Endodermal cell (in vitro differentiated cells): ENCODE data around the gene NTSR1. TPM values are rescaled to one million over a fixed set of nuclear protein-coding genes. Genes with fewer than 3 reads are reported as not detected.

Experiments used
- DNase-seq: peaks from one replicate; pipeline ENCODE4 v3.0.0-alpha.2; 2017
- H3K27ac ChIP-seq: 2 replicates; pipeline ENCODE4 v1.5.1; 2013; ENCODE audit warnings: mild to moderate bottlenecking, low read depth, low read length, moderate library complexity
- H3K27me3 ChIP-seq: 2 replicates; pipeline ENCODE4 v1.6.1; 2013; ENCODE audit warnings: mild to moderate bottlenecking, low read length, moderate library complexity; ENCODE audit not compliant: insufficient read depth, control insufficient read depth, poor library complexity, severe bottlenecking
- H3K36me3 ChIP-seq: 2 replicates; pipeline ENCODE4 v1.7.0; 2013; ENCODE audit warnings: mild to moderate bottlenecking, low read length, moderate library complexity; ENCODE audit not compliant: control insufficient read depth, insufficient read depth
- H3K4me1 ChIP-seq: one replicate; pipeline ENCODE4 v1.7.0; 2013; ENCODE audit warnings: low read length; ENCODE audit not compliant: control insufficient read depth, insufficient read depth
- H3K4me3 ChIP-seq: 2 replicates; pipeline ENCODE4 v1.5.1; 2013; ENCODE audit warnings: mild to moderate bottlenecking, low read length, moderate library complexity
- H3K9ac ChIP-seq: 2 replicates; pipeline ENCODE4 v1.6.1; 2013; ENCODE audit warnings: mild to moderate bottlenecking, low read length, moderate library complexity; ENCODE audit not compliant: poor library complexity, severe bottlenecking; ENCODE audit errors: extremely low read depth
- H3K9me3 ChIP-seq: 2 replicates; pipeline ENCODE4 v1.6.1; 2013; ENCODE audit warnings: mild to moderate bottlenecking, low read length, moderate library complexity; ENCODE audit not compliant: control insufficient read depth
- H3K27ac Mint-ChIP-seq: 2 replicates; pipeline ENCODE4 v1.8.0; 2020; ENCODE audit warnings: mixed read lengths
- H3K27me3 Mint-ChIP-seq: 2 replicates; pipeline ENCODE4 v1.8.0; 2021; ENCODE audit warnings: mild to moderate bottlenecking, mixed read lengths; ENCODE audit not compliant: insufficient read depth
- H3K36me3 Mint-ChIP-seq: 2 replicates; pipeline ENCODE4 v1.8.0; 2020; ENCODE audit warnings: low read depth, mixed read lengths
- H3K4me1 Mint-ChIP-seq: 2 replicates; pipeline ENCODE4 v1.8.0; 2020; ENCODE audit warnings: mixed read lengths
- H3K4me3 Mint-ChIP-seq: 2 replicates; pipeline ENCODE4 v1.8.0; 2020; ENCODE audit warnings: mild to moderate bottlenecking, moderate library complexity, mixed read lengths
- H3K9me3 Mint-ChIP-seq: 2 replicates; pipeline ENCODE4 v1.8.0; 2020; ENCODE audit warnings: mild to moderate bottlenecking, mixed read lengths
- WGBS, 2 experiments: methylation state at CpG; one replicate each; pipeline versions ENCODE4 v1.1.5 to v1.1.7; 2013; ENCODE audit warnings: missing lambda C conversion rate in 2 of 2, mixed read lengths in 1 of 2; ENCODE audit not compliant: insufficient coverage in 1 of 2, insufficient read length in 1 of 2; 5-methylcytosine and 5-hydroxymethylcytosine counted together
- total RNA-seq, 2 donors: library from RNA; stranded (reverse); fragmentation: NEBNext Ultra II Directional in 1 of 2; extraction: Animal tissue kit (Norgen Biotek cat#: 25700) in 1 of 2; gene quantifications; 2 replicates in 1 of 2; 3 replicates in 1 of 2; pipeline ENCODE4 v1.2.1, GENCODE V29; 2021
- TF ChIP-seq, protein P1 (sequence below): fragments of 200-600 bp; sonication (generic); conservative IDR thresholded peaks from 2 replicates; pipeline ENCODE4 v1.5.0; 2021; ENCODE audit warnings: antibody characterized with exemption, mild to moderate bottlenecking

NTSR1 gene
- total RNA-seq, 2 donors from 2014 or later = 0.11 to 0.62 TPM

DNA sequence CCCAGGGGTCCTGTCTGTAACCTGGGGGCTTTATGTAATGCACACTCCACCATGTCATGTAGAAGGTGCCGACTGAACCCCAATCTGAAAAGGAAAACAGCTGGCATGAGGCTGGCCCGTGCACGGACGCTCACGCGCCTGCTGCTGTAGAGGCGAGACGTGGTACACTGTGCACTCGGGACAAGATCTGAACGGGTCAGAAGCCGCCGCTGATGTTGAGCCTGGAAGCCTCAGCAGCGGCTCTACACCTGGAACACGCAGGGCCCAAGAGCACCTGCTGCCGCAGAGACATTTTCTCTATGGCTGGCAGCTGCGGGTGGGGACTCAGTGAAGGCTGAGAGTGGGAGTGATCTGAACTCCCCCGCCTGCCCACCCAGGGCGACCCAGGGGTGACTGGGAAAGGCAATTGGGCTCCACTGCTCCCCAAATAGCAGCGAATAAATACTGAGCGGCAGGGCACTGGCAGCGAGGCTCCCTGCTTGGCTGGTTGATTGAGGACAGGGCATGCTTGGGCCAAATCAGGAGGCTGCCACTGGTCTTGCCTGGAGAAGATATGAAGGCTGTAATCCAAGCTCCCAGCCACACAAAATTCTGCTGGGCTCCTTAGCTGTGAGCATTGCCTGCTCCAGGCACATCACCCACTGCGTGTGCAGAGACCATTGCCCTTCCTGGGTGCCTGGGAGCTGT, 93.5 kb downstream of the NTSR1 start:
- TF ChIP-seq, protein P1, sequence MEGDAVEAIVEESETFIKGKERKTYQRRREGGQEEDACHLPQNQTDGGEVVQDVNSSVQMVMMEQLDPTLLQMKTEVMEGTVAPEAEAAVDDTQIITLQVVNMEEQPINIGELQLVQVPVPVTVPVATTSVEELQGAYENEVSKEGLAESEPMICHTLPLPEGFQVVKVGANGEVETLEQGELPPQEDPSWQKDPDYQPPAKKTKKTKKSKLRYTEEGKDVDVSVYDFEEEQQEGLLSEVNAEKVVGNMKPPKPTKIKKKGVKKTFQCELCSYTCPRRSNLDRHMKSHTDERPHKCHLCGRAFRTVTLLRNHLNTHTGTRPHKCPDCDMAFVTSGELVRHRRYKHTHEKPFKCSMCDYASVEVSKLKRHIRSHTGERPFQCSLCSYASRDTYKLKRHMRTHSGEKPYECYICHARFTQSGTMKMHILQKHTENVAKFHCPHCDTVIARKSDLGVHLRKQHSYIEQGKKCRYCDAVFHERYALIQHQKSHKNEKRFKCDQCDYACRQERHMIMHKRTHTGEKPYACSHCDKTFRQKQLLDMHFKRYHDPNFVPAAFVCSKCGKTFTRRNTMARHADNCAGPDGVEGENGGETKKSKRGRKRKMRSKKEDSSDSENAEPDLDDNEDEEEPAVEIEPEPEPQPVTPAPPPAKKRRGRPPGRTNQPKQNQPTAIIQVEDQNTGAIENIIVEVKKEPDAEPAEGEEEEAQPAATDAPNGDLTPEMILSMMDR = no peak
- H3K9ac ChIP-seq = no peak overlapping the region
- Mint-ChIP-seq H3K27me3 (peaks cover 4% of the 10 kb centered on the region), H3K4me3 (no peak overlapping the region), H3K36me3 (peaks cover 26% of the 10 kb centered on the region), H3K27ac (no peak overlapping the region), H3K4me1 (no peaks in the 10 kb centered on the region), H3K9me3 (no peaks in the 10 kb centered on the region)
- WGBS, 2 experiments = 91 to 92% methylated on average over 20 to 22 of the region's 22 CpGs
- H3K27me3 ChIP-seq = no peaks in the 10 kb centered on the region
- H3K4me3 ChIP-seq = no peak overlapping the region
- peaks cover 2% of the 10 kb centered on the region for H3K4me1 ChIP-seq
- no peak for DNase-seq
- H3K27ac ChIP-seq = no peak overlapping the region
- H3K9me3 ChIP-seq = no peaks in the 10 kb centered on the region
- H3K36me3 ChIP-seq = peaks cover 27% of the 10 kb centered on the region

DNA sequence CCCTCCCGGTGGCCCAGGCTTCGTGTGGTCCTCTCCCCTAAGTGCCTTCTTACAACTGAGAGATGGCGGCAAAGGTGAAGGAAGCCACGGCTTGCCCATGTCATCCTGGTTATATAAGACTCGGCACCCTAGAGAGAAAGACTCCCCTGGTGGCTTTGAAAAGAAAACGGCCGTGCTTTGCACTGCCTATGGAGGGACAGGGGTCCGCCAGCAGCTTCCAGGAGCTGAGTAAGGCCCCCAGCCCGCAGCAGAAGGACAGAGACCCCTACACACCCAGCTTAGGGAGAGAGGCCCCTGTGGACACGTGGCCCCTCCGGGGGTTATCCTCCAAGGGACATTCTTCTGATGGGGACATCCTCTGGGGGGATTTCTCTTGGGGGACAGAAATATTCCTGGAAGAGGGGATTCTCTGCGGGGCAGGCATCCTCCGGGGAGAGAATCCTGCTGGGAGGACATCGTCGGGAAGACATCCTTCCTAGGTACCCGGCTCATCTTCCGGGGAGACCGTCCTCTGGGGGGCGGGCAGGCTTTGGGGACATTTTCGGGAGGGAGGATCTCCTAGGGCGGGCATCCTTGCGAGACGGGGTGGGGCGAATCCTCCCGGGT, 95.5 kb downstream of the NTSR1 start:
- Histone ChIP-seq H3K36me3 (peaks cover 30% of the 10 kb centered on the region), H3K9ac (no peak overlapping the region), H3K27ac (no peak overlapping the region), H3K9me3 (no peaks in the 10 kb centered on the region), H3K27me3 (no peaks in the 10 kb centered on the region), H3K4me3 (peak overlapping the region; percentile 62), H3K4me1 (no peaks in the 10 kb centered on the region)
- no peaks in the 10 kb centered on the region for H3K9me3 Mint-ChIP-seq
- H3K27me3 Mint-ChIP-seq = peaks cover 4% of the 10 kb centered on the region
- H3K4me1 Mint-ChIP-seq = no peaks in the 10 kb centered on the region
- no peak overlapping the region for H3K27ac Mint-ChIP-seq
- peaks cover 21% of the 10 kb centered on the region for H3K36me3 Mint-ChIP-seq
- TF ChIP-seq, protein P1 = no peak
- DNase-seq = no peak
- WGBS, 2 experiments = 39 to 59% methylated on average over 12 to 23 of the region's 25 CpGs
- peak overlapping the region; percentile 74 for H3K4me3 Mint-ChIP-seq

DNA sequence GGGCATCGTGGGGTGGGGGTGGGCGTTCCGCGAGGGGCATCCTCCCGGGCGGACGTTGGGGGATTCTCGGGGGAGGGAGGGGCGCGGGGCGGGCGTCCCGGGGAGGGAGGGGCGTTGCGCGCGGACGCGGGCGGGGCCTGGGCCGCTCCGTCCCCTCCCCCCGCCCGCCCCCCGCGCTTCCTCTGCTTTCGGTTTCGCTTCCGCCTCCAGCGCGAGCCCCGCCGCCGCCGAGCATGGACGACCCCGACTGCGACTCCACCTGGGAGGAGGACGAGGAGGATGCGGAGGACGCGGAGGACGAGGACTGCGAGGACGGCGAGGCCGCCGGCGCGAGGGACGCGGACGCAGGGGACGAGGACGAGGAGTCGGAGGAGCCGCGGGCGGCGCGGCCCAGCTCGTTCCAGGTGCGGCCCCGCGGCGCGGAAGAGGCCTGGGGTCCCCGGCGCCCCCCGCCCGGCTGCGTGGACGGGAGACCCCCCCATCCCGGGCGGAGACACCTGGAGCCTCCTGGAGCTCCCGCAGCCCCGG, 96.1 kb downstream of the NTSR1 start, which contains the start of gene OGFR:
TSS of gene OGFR (plus strand) at position 209 of the 528 bp plus-strand sequence. CDS start at position 234, 25 bp downstream.
- H3K27ac ChIP-seq = no peak within 1 kb of the TSS
- TF ChIP-seq, protein P1 = no peak
- H3K4me1 Mint-ChIP-seq = no peaks in the 10 kb centered on the region
- no peak within 1 kb of the TSS for H3K9ac ChIP-seq
- H3K4me3 Mint-ChIP-seq = peak within 1 kb of the TSS; percentile 74
- H3K9me3 Mint-ChIP-seq = no peaks in the 10 kb centered on the region
- H3K4me3 ChIP-seq = peak within 1 kb of the TSS; percentile 78
- no peaks in the 10 kb centered on the region for H3K27me3 ChIP-seq
- WGBS, 2 experiments = 1% methylated on average over 54 of the region's 77 CpGs; no CpG with 5 or more reads in 1 of the 2 experiments
- H3K27ac Mint-ChIP-seq = no peak within 1 kb of the TSS
- H3K36me3 ChIP-seq = peaks cover 30% of the 10 kb centered on the region
- peaks cover 4% of the 10 kb centered on the region for H3K27me3 Mint-ChIP-seq
- peak; percentile 83 for DNase-seq
- no peaks in the 10 kb centered on the region for H3K9me3 ChIP-seq
- H3K4me1 ChIP-seq = no peaks in the 10 kb centered on the region
- peaks cover 15% of the 10 kb centered on the region for H3K36me3 Mint-ChIP-seq
